Fibroblast of lung (primary cell): ENCODE measurements around the gene MRPS22. TPM values are rescaled to one million over a fixed set of nuclear protein-coding genes. Genes with fewer than 3 reads are reported as not detected.

Source experiments
- DNase-seq, 2 donors: peaks; one replicate each; pipeline versions ENCODE4 v3.0.0 to v3.0.0-alpha.2; 2010; ENCODE audit warnings: low read depth in 2 of 2
- H2AFZ ChIP-seq: 2 replicates; pipeline ENCODE4 v1.5.1; 2012; ENCODE audit warnings: low read length, control low read depth, inconsistent platforms
- H3K27ac ChIP-seq: 2 replicates; pipeline ENCODE4 v1.5.1; 2011; ENCODE audit warnings: low read length, control low read depth; ENCODE audit not compliant: insufficient read depth
- H3K27me3 ChIP-seq: 2 replicates; pipeline ENCODE4 v1.5.1; 2011; ENCODE audit warnings: mild to moderate bottlenecking, low read length; ENCODE audit not compliant: control insufficient read depth, insufficient read depth
- H3K36me3 ChIP-seq: 2 replicates; pipeline ENCODE4 v1.5.1; 2011; ENCODE audit warnings: low read length; ENCODE audit not compliant: control insufficient read depth, insufficient read depth
- H3K4me1 ChIP-seq: 2 replicates; pipeline ENCODE4 v1.5.1; 2011; ENCODE audit warnings: low read length; ENCODE audit not compliant: control insufficient read depth, insufficient read depth; ENCODE audit errors: extremely low read depth
- H3K4me2 ChIP-seq: 2 replicates; pipeline ENCODE4 v1.5.1; 2011; ENCODE audit warnings: low read length, control low read depth; ENCODE audit not compliant: insufficient read depth; ENCODE audit errors: extremely low read depth
- H3K4me3 ChIP-seq, 4 experiments: fragments of 200-600 bp in 1 of 4; sonication (generic) in 1 of 4; replicated peaks in 1 of 4; 2 replicates each; pipeline ENCODE4 v1.5.1; 2011 to 2016; ENCODE audit warnings: low read length in 4 of 4, low read depth in 3 of 4, mild to moderate bottlenecking in 3 of 4, control low read depth in 2 of 4, inconsistent platforms in 1 of 4, mixed read lengths in 1 of 4; ENCODE audit not compliant: insufficient read depth in 1 of 4; ENCODE audit errors: control extremely low read depth in 1 of 4
- H3K79me2 ChIP-seq: 2 replicates; pipeline ENCODE4 v1.5.1; 2012; ENCODE audit warnings: mild to moderate bottlenecking, low read length, inconsistent platforms; ENCODE audit not compliant: control insufficient read depth, insufficient read depth
- H3K9ac ChIP-seq: 2 replicates; pipeline ENCODE4 v1.5.1; 2011; ENCODE audit warnings: mild to moderate bottlenecking, low read length, control low read depth; ENCODE audit not compliant: insufficient read depth
- H3K9me3 ChIP-seq: 2 replicates; pipeline ENCODE4 v1.5.1; 2012; ENCODE audit warnings: low read depth, low read length; ENCODE audit not compliant: control insufficient read depth, insufficient read depth
- H4K20me1 ChIP-seq: 2 replicates; pipeline ENCODE4 v1.5.1; 2011; ENCODE audit warnings: low read length; ENCODE audit not compliant: control insufficient read depth, insufficient read depth; ENCODE audit errors: extremely low read depth
- EZH2 ChIP-seq: IDR thresholded peaks from 2 replicates; pipeline ENCODE4 v1.5.1; 2012; ENCODE audit warnings: low read length, control low read depth, mild to moderate bottlenecking; ENCODE audit errors: missing control alignments
- polyA plus RNA-seq, 2 donors: library from polyadenylated mRNA; depleted of rRNA in 1 of 2; stranded (reverse) in 1 of 2; unstranded in 1 of 2; fragments of >200 nt; gene quantifications; 2 replicates each; pipeline ENCODE4 v1.2.1, GENCODE V29; 2011 to 2012; ENCODE audit warnings: missing spikeins in 1 of 2
- total RNA-seq: library from RNA; depleted of rRNA; stranded (reverse); fragments of >200 nt; gene quantifications from 2 replicates; pipeline ENCODE4 v1.2.1, GENCODE V29; 2014
- TF ChIP-seq, protein P1 (sequence below), 2 donors: IDR thresholded peaks in 1 of 2; conservative IDR thresholded peaks in 1 of 2; 1 replicate in 1 of 2; 2 replicates in 1 of 2; pipeline ENCODE4 v1.5.1; 2011 to 2012; ENCODE audit warnings: low read length in 2 of 2, control low read depth in 1 of 2, inconsistent platforms in 1 of 2, low read depth in 1 of 2, mild to moderate bottlenecking in 1 of 2

MRPS22 gene
- total and polyA plus RNA-seq, 2 donors (not counting 1 experiment from before 2014, with no cell fraction given): 56.7 to 81.3 TPM

DNA sequence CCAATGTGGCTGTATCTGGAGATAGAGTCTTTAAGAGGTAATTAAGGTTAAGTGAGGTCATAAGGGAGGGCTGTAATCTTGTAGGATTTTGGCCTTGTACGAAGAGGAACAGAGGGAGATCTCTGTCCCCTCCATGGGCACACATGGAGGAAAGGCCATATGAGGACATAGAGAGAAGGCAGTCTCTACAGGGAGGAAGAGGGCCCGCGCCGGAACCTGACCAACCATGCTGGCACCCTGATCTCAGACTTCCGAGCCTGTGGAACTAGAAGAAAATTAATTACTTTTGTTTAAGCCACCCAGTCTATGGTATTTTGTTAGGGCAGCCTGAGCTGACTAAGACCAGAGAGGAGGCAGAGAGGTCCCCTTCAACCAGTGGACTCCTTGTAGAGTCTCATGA is 17.7 kb upstream of the MRPS22 start:
- no peaks in the 10 kb centered on the region for H4K20me1 ChIP-seq
- peaks cover 2% of the 10 kb centered on the region for H3K27me3 ChIP-seq
- peaks cover 3% of the 10 kb centered on the region for H3K4me1 ChIP-seq
- H3K36me3 ChIP-seq: no peaks in the 10 kb centered on the region
- no peak overlapping the region for H2AFZ ChIP-seq
- H3K9ac ChIP-seq: no peak overlapping the region
- TF ChIP-seq, protein P1, sequence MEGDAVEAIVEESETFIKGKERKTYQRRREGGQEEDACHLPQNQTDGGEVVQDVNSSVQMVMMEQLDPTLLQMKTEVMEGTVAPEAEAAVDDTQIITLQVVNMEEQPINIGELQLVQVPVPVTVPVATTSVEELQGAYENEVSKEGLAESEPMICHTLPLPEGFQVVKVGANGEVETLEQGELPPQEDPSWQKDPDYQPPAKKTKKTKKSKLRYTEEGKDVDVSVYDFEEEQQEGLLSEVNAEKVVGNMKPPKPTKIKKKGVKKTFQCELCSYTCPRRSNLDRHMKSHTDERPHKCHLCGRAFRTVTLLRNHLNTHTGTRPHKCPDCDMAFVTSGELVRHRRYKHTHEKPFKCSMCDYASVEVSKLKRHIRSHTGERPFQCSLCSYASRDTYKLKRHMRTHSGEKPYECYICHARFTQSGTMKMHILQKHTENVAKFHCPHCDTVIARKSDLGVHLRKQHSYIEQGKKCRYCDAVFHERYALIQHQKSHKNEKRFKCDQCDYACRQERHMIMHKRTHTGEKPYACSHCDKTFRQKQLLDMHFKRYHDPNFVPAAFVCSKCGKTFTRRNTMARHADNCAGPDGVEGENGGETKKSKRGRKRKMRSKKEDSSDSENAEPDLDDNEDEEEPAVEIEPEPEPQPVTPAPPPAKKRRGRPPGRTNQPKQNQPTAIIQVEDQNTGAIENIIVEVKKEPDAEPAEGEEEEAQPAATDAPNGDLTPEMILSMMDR (conservative IDR thresholded peaks at IDR 0.05 in 1 of 2, IDR thresholded peaks at IDR 0.05 in 1 of 2; ENCODE audit: low read depth in 1 of 2, low read length in 2 of 2): no peak
- no peak for TF ChIP-seq EZH2
- no peaks in the 10 kb centered on the region for H3K79me2 ChIP-seq
- H3K27ac ChIP-seq: no peak overlapping the region
- no peaks in the 10 kb centered on the region for H3K9me3 ChIP-seq
- no peak overlapping the region for H3K4me2 ChIP-seq
- H3K4me3 ChIP-seq: no peak overlapping the region
- no peak for DNase-seq

DNA sequence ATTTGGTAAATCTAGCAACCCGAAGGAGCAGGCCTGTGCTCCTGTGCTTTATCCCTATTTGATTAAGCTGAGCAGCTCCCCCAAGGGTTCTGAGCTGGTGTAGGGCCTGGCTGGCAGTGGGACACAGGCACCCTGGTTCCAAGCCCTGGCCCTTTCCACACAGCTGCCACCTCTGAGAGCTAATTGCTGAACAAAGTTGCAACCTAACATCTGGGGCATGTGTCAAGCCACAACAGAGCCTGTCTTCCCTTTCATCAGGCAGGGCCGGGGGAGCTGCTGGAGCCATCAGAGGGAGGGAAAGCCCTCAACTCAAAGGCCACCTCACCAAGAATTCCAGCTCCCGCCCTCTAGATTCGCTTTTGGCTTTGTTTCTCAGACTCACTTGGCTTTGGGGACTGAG is 17.1 kb upstream of the MRPS22 start:
- Histone ChIP-seq H4K20me1 (no peaks in the 10 kb centered on the region), H3K27ac (no peak overlapping the region), H3K4me2 (no peak overlapping the region), H3K4me1 (peaks cover 3% of the 10 kb centered on the region), H3K36me3 (no peaks in the 10 kb centered on the region), H3K4me3 (no peak overlapping the region), H3K27me3 (peaks cover 2% of the 10 kb centered on the region), H2AFZ (no peak overlapping the region), H3K9ac (no peak overlapping the region), H3K79me2 (no peaks in the 10 kb centered on the region), H3K9me3 (no peaks in the 10 kb centered on the region)
- no peak for DNase-seq
- TF ChIP-seq EZH2: no peak
- TF ChIP-seq, protein P1 (conservative IDR thresholded peaks at IDR 0.05 in 1 of 2, IDR thresholded peaks at IDR 0.05 in 1 of 2; ENCODE audit: low read depth in 1 of 2, low read length in 2 of 2): no peak

DNA sequence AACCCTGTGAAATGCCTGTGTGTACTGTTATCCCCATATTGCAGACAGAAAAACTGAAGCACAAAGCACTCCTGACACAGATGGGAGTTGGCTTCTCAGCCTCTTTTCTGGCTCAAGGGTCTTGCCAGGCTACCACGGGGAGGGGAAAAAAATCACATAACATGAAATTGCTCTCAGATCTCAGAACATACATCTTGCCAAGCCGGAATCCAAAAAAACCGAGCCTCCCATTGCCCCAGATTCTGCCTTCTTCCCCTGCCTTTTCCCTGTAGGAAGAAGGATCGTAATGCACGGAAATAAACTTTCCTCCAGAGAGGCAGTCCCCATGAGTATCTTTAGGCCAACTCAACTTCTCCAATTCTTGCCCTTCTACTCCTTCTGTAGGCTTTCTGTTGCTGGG is 16.6 kb upstream of the MRPS22 start:
- no peaks in the 10 kb centered on the region for H3K9me3 ChIP-seq
- H3K27ac ChIP-seq: no peak overlapping the region
- peaks cover 6% of the 10 kb centered on the region for H3K27me3 ChIP-seq
- H3K36me3 ChIP-seq: no peaks in the 10 kb centered on the region
- no peak overlapping the region for H3K4me3 ChIP-seq
- peaks cover 3% of the 10 kb centered on the region for H3K4me1 ChIP-seq
- no peaks in the 10 kb centered on the region for H4K20me1 ChIP-seq
- no peak overlapping the region for H2AFZ ChIP-seq
- no peak overlapping the region for H3K9ac ChIP-seq
- TF ChIP-seq EZH2: no peak
- TF ChIP-seq, protein P1 (conservative IDR thresholded peaks at IDR 0.05 in 1 of 2, IDR thresholded peaks at IDR 0.05 in 1 of 2; ENCODE audit: low read depth in 1 of 2, low read length in 2 of 2): no peak
- no peaks in the 10 kb centered on the region for H3K79me2 ChIP-seq
- H3K4me2 ChIP-seq: no peak overlapping the region
- no peak for DNase-seq
